Erythroblast (primary cell): Measurements from ENCODE around the gene PYGO2.

ENCODE experiments used
- GATA1 ChIP-seq: IDR thresholded peaks from 2 replicates; pipeline ENCODE4 v1.6.1; 2011; ENCODE audit warnings: low read depth, mild to moderate bottlenecking, control low read depth, low read length, moderate library complexity
- POLR2A ChIP-seq: IDR thresholded peaks from 2 replicates; pipeline ENCODE4 v1.6.1; 2011; ENCODE audit warnings: mild to moderate bottlenecking, low read length

- TF ChIP-seq POLR2A: no peak
- no peak for TF ChIP-seq GATA1
Observed at GRCh38 chr1:154998201-154998780, 36.7 kb upstream of the PYGO2 start.
